HG03060 (cell line): ENCODE results near the gene DDO.
"Not testable (repeated sequence)": the region's sequence is repeated elsewhere in the genome, so short reads cannot be mapped to it uniquely, and the experiment has no call there.

Experiments
- ATAC-seq: cut with Tn5 transposase; IDR thresholded peaks from one replicate; pipeline ENCODE4 v1.9.1; 2021; ENCODE audit warnings: low read depth, moderate number of reproducible peaks; ENCODE audit not compliant: unreplicated experiment

Gene DDO, protein sequence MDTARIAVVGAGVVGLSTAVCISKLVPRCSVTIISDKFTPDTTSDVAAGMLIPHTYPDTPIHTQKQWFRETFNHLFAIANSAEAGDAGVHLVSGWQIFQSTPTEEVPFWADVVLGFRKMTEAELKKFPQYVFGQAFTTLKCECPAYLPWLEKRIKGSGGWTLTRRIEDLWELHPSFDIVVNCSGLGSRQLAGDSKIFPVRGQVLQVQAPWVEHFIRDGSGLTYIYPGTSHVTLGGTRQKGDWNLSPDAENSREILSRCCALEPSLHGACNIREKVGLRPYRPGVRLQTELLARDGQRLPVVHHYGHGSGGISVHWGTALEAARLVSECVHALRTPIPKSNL

DNA sequence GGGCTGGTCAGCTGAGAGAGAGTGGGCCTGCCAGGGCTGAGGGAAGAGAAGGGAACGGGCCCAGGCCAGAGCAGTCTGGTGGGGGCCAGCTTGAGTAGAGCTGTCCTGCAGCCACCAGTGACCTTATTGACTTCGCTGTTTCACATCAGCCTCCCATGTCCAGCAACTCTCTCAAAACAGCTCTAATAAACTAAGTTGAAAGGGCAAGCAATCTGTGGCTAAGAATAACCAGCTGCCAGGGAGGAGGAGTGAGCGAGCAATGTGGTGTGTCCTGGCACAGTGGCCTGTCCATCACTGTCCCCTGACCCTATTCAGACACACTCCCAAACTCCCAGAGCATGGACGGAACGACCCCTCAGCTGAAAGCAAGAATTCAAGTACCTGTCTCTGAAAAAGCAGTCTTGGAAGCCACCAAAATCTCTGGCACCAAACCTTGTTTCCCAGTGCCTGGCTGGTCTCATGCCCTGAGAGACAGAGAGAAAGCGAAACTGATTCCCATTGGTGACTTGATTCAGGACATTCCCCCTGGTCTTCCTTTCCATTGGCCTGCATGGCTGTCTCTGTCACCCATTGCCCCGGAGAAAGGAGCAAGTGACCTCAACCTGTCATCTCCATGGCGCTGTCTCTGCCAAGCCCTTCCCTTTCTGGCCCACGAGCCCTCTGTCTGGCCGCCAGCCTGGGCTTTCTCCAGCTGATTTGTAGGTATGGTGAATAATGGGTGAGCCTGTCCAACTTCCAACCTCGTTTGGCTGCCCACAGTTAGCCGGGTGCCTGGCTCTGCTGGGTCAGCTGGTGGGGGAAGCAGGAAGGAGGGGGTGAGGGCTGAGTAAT, at the start of gene DDO:
TSS of gene DDO (minus strand) at position 490 of the 831 bp plus-strand sequence. CDS start 2,113 bp downstream, outside the sequence.
- no peak for ATAC-seq

DNA sequence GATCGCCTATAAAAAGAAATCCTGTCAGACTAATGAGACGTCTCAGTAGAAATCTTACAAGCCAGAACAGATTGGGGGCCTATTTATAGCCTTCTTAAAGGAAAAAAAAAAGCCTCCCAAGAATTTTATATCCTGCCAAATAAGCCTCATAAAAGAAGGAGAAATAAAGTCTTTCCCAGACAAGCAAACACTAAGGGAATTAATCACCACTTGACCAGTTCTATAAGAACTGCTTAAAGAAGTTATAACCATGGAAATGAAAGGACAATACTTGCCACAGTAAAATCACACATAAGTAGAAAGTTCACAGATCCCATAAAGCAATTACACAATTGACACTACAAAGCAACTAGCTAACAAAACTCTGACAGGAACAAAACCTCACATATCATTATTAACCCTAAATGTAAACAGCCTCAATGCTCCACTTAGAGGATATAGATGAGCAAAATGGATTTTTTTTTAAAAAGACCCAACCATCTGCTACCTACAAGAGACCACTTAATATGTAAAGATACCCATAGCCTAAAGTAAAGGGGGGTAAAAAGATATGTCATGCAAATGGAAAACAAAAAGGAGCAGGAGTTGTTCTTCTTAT, 47.6 kb upstream of the DDO start:
- ATAC-seq, result no peak

DNA sequence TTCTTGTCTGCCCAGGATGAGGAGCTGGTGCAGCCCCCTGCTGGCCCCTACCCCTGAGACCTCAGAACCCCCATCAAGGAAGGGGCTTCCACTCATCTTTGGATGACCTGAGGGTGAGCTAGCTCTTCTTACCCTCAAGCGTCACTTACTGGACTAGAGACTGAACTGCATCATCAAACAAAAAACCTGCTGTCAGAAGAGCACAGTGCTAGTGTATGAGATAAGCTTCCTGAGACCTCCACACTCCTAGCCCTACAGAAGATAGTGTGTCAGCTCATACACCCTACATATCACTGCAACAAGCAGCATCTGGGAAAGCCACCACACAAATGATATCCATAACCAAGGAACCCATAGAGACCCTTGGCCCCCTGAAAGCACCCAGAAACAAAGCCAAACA, 46.0 kb upstream of the DDO start:
- ATAC-seq, result no peak

DNA sequence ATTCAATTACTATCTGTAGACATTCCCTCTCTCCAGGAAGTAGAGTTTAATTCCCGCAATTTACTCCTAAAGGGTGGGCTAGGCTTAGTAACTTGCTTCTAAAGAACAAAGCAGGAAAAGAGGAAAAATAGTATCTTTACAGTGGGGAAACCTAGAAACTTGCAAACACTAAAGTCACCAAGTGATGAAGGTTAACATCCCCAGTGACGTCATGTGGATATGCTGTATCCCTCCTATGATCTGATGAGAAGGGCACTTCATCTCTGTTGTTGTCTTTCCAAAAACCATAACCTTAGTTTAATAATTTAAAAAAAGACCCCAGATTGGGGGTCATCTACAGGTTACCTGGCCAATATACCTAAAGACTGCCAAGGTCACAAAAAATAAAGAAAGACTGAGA, 43.8 kb upstream of the DDO start:
- no peak for ATAC-seq

DNA sequence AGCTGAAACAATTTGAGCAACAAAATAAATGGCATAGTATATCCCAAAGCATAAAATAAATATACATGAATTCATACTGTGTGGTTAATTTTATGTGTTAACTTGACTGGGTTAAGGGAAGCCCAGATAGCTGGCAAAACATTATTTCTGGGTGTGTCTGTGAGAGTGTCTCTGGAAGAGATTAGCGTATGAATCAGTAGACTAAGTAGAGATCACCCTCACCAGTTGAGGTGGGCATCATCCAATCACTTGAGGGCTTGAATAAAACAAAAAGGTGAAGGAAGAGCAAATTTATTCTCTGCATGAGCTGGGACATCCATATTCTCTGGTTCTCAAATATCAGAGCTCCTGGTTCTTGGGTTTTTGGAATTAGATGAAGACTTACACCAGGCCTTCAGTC, 43.1 kb upstream of the DDO start:
- no peak for ATAC-seq

DNA sequence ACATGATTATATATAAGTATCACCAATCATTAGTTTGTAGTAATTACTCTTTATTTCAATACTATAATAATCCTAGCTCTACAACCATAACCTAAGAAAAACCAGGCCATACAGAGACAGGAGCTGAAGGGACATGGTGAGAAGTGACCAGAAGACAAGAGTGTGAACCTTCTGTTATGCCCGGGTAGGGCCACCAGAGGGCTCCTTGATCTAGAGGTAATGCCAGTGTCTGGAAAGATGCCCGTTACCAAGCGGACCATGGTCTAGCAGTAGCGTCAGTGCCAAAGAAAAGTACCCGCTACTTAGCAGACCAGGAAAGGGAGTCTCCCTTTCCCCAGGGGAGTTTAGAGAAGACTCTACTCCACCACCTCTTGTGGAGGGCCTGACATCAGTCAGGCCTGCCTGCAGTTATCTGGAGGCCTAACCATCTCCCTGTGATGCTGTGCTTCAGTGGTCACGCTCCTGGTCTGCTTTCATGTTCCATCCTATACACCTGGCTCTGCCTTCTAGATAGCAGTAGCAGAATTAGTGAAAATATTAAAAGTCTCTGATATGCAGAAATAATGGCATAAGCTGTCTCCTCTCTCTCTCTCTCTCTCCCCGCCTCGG, 42.3 kb upstream of the DDO start:
- ATAC-seq, result not testable (repeated sequence)

DNA sequence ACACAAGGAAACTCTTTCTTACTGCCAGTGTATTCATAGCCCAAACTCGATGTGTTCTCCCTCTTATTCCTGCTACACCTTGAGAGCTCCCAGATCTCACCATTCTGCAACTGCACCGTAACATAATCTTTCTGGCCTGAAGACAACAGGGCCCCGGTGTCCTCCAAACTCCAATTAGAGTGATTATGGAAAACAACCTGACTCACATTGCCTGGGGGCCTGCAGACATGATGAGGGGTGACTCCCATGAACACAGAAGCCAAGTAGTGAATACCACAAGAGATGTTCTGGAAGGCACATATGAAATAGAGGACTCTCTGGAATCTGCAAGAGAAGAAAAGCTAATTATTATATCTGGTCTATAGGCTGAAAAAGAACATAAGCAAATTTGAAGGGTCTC, 41.3 kb upstream of the DDO start:
- ATAC-seq, result no peak

DNA sequence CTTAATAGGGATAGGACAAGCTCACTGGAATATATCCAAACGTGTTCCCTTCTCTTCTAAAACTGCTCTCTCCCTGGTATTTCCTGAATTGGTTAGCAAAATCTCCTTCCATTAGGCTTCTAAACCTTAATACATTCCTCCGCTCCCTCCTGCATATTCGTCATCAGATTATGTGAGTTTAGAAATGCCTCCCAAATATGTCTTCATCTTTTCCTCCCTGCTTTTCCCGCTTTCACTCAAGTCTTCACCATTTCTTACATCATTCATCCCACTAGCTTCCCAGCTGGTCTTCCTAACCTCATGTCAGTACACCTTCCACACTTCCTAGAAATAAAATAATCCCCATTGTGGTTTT, 34.1 kb upstream of the DDO start:
- ATAC-seq, result no peak

DNA sequence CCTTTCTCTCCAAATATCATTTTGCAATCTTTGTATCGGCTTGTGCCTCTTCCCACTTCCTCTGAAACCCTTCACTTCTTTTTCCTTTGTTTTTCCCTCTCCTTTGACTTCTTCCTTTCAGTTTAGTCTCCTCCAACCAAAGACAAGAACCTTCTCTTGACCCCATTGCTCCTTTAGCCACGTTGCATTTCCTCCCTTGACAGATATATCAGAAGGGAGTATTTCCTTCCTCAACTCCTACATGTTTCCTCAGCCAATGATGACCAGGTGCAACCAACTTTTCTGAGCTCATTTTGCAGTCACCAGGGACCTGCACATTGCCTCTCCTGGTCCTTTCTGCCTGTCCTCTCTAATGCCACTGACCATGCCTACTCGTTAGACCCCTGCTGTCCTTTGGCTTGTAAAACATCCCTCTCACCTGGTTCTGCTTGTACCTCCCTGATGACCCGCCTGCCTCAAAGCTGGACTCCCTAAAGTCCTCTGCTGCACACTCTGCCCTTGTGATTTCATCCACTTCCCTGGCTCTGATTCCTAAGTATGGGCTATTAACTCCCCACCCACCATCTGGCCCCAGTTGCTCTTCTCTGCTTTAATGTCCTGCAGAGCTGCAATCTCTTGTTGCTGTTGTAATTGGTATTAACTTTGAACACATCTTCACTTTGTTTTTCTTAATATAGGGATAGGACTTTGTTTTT, 33.6 kb upstream of the DDO start:
- ATAC-seq, result no peak

DNA sequence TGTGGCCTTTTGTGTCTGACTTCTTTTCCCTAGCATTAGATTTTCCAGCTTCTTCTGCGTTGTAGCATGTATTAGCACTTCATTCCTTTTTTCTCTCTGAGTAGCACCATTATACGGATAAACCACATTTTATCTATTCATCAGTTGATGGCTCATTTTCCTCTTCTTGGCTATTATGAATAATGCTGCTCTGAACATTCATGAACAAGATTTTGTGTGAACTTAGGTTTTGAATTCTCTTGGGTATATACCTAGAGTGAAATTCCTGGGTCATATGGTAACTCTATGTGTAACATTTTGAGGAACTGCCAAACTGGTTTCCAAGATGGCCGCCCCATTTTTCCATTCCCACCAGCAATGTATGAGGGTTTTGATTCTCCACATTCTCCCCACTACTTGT, 32.4 kb upstream of the DDO start:
- no peak for ATAC-seq

DNA sequence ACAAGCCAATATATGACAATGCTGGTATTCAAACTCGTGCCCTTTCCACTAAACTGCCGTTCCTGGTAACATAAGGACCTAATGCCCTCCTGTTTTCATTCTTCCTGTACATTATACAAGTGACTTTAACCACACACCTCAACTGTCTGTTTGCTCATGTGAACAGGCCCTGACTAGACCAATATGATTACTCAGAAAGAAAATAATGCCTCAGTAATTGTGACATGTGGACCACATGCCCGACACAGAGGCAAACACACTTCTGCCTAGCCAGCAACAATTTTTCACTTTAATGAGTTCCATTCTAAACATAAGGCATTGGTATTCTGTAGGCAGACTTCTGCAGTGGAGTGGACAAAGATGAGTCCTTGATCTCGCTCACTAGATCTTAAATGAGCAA, 31.0 kb upstream of the DDO start:
- no peak for ATAC-seq

DNA sequence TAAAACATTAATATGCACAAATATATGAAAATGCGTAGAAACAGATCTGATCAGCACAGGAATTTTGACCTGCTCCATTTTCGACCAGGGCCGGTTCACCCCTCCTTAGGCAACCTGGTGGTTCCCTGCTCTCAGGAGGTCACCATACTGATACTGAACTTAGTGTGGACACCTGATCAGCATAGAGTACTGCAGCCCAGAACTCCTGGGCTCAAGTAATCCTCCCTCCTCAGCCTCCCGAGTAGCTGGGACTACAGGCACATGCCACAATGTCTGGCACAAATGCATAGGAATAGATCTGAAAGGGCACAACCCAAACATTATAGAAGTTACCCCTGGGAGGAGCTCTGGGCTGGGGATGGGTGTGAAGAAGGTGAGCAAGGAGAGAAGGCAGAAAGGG, 24.7 kb upstream of the DDO start:
- ATAC-seq, result no peak

DNA sequence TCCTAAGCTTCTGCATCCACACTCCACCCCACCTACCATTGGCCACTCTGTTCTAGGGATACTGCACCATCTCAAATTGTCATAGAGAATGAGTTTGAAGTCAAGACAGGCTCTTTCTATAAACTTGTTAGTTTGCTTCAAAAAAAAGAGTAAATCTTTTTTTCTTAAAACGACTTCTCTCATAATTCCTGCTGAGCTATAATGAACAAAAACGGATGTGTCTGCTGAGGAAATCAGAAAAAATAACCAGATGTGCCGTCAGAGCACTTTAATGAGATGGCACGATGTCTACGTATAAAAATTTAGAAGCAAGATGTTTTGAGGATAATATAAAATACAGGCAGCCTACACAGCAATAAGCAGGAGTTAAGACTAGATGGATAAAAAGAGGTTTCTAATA, 24.0 kb upstream of the DDO start:
- no peak for ATAC-seq

DNA sequence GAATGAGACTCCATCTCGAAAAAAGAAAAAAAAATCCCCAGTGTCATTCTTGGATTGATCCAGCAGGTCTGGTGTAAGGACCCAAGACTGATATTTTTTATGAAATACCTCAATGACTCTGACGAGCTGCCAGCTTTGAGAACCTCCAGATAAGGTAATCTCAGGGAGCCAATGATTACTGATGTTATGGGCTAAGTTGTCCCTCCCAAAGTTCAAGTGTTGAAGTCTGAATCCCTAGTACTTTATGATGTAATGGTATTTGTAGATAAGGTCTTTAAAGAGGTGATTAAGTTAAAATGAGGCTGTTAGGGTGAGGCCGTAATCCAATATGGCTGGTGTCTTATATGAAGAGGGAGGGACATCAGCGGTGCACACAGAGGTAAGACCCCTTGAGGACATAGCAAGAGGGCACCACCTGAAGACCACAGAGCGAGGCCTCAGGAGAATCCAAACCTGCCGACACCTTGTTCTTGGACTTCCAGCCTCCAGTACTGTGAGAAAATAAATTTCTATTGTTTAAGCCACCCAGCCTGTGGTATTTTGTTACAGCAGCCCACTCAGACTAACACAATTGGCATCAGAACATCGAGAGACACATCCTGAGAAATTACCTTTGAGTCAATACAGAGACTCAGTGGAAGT, 19.7 kb upstream of the DDO start:
- ATAC-seq, result no peak

DNA sequence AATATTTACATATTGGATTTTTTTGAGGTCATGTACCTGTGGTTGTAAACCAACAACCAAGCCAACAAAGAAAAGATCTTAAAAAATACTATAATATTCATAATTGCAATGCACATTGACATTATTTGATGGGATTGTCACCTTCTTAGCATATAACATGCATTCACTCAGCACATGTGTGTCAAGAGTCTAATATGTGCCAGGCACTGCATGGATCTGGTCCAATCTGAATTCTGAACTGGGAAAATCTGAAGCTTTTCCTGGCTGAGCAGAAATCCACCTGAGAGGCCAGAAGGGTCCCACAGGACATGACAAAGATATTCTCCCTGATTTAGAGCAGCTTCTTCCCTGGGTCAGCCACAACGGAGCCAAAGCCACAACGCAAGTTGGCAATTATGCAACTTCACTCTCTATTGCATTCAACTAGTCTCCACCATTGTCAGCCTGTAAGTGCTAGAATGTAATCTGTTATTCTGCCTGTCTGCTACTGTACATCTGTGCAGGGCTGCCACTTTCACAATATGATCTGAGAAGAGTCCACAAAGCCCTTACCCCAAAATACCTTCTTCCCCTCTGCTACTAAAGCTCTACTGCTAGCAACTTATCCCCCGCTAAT, 17.0 kb upstream of the DDO start:
- no peak for ATAC-seq

DNA sequence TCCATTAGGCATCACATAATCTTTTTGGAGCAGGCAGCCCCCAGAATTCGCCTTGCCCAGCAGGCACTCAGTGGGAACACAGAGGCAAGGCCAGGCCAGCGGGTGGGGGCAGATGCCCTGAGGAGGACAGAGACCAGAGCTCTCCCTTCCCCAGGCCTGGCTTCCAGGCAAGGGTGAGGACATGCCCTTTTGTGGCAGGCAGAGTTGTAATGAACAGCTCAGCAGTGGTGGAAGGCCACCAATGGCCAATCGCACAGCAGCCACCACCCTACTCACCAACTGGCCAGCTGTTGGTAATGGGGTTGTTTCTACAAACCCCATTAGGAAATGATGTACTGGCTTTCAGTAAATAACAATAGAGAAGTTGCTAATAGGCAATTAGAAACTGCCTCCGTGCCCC, 15.4 kb upstream of the DDO start:
- ATAC-seq, result no peak

DNA sequence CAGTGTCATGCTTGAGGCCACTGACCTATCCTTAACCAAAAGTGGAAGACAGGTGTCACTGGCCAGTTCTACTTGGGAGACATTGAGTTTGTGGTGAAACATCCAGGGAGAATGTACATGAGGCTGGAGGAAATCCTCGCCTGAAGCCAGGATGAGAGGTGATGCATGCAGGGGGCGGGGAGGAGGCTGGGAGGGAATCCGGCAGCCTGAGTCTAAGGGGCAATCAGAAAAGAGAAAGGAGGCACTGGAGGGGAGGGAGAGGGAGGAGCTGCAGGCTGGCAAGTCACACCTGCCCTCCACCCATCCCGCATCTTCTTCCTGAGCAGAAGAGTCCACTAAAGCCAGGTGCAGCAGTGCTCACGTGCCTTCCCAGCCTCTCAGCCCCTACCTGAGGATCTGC, 14.9 kb upstream of the DDO start:
- no peak for ATAC-seq

DNA sequence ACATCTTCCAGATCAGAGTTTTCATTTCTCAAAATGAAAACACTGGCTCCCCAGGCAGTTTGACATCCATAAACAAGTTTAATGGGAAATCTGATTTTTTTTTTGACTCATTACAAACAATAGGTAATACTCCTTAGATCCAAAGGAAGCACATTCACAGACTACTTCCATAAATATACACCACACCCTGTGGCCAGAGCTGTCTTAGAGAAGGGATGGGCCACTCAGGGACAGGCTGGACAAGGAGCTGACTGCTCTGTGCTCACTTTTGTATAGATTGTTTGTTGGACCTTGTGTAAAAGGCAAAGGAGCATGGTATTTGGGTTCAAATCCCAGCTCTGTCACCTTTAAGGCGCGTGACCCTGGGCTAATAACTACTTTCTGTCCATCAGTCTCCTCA, 12.8 kb upstream of the DDO start:
- no peak for ATAC-seq

DNA sequence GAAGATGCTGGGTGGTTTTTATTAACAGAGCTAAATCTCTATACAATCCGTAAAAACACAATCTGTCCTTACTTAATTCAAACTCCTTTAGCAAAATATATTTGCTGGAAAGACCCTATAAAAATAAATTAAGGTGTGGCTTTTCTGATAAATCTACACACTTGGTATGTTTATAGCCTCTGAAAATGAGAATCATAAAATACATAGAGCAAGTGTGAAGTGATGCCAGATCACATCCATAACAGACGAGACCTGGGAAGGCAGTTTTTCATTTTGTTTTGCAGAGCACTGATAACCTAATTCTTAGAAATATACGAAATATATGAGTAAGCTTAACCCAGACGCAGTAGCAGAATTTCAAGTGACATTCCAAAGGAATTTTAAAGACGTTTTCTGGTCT, 10.4 kb upstream of the DDO start:
- ATAC-seq, result no peak

DNA sequence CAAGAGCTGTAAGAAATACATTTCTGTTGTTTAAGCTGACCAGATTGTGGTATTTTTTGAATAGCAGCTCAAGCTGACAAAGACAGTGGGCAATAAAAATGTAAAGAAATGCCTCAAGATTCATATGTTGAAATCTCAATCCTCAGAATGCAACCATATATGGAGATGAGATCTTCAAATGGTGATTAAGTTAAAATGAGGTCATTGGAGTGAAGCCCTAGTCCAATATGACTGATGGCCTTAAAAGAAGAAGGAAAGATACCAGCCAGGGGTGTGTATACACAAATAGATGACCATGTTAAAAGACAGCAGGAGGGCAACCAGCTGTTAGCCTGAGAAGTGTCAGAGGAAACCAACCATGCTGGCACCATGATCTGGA, 7.1 kb upstream of the DDO start:
- ATAC-seq, result no peak
